Stomach (tissue), 9 donors: ENCODE data around the gene LEFTY2. TPM values are rescaled to one million over a fixed set of nuclear protein-coding genes. Genes with fewer than 3 reads are reported as not detected.

Source experiments
- DNase-seq, 2 donors: peaks; one replicate each; pipeline versions ENCODE4 v3.0.0 to v3.0.0-alpha.2; 2013 to 2019
- H3K27ac ChIP-seq, 5 donors: fragments of 200-600 bp in 4 of 5; sonication (generic) in 4 of 5; one replicate each; pipeline ENCODE4 v1.5.1; 2013 to 2019; ENCODE audit warnings: mild to moderate bottlenecking in 1 of 5, moderate library complexity in 1 of 5
- H3K27me3 ChIP-seq, 3 donors: fragments of 200-600 bp; sonication (generic); one replicate each; pipeline ENCODE4 v1.5.1; 2017 to 2019; ENCODE audit warnings: mixed run types in 1 of 3
- H3K36me3 ChIP-seq, 4 donors: fragments of 200-600 bp; sonication (generic); 1 replicate in 3 of 4; 2 replicates in 1 of 4; pipeline ENCODE4 v1.5.1; 2016 to 2019
- H3K4me1 ChIP-seq, 4 donors: fragments of 200-600 bp; sonication (generic); one replicate each; pipeline ENCODE4 v1.5.1; 2016 to 2019
- H3K4me3 ChIP-seq, 4 donors: fragments of 200-600 bp; sonication (generic) in 3 of 4; one replicate each; pipeline ENCODE4 v1.5.1; 2016 to 2019; ENCODE audit warnings: mild to moderate bottlenecking in 1 of 4
- H3K9me3 ChIP-seq, 4 donors: fragments of 200-600 bp; sonication (generic); one replicate each; pipeline ENCODE4 v1.5.1; 2016 to 2019
- EP300 ChIP-seq: sonication (generic); formaldehyde crosslinking; IDR thresholded peaks from one replicate; pipeline ENCODE4 v1.6.1; 2017; ENCODE audit warnings: antibody characterized with exemption
- POLR2A ChIP-seq, 4 donors: fragments of 450-650 bp; IDR thresholded peaks; one replicate each; pipeline ENCODE4 v1.6.1; 2016; ENCODE audit warnings: antibody characterized with exemption in 4 of 4, control low read depth in 2 of 4, mild to moderate bottlenecking in 1 of 4, moderate library complexity in 1 of 4
- POLR2AphosphoS5 ChIP-seq, 3 donors: sonication (generic); formaldehyde crosslinking; IDR thresholded peaks; one replicate each; pipeline ENCODE4 v1.6.1; 2016; ENCODE audit warnings: antibody characterized with exemption in 3 of 3
- WGBS, 5 donors: extraction: QIAGEN DNeasy Blood & Tissue Kit in 3 of 5; methylation state at CpG; one replicate each; pipeline versions ENCODE4 v1.1.5 to v1.1.7; 2013 to 2018; 5-methylcytosine and 5-hydroxymethylcytosine counted together
- intact Hi-C: fragments of 100-400 bp; cut with DNase I; formaldehyde crosslinking; loops from one replicate; pipeline ENCODE4 v1.15.1; 2023; ENCODE audit warnings: low total_unique reads
- polyA plus RNA-seq, 3 donors: library from polyadenylated mRNA; stranded (reverse); fragments of 200-250 nt; gene quantifications; one replicate each; pipeline ENCODE4 v1.2.3, GENCODE V29; 2013
- total RNA-seq, 5 donors: library from RNA; depleted of rRNA; stranded (reverse); fragments of >200 nt; gene quantifications; one replicate each; pipeline versions ENCODE4 v1.1.0 to v1.2.3, GENCODE V29; 2014 to 2016
- TF ChIP-seq, protein P1 (sequence below), 7 experiments: fragments of 450-650 bp in 4 of 7; fragments of 200-600 bp in 3 of 7; sonication (generic) in 3 of 7; IDR thresholded peaks; one replicate each; pipeline ENCODE4 v1.5.1; 2016 to 2019; ENCODE audit warnings: antibody characterized with exemption in 7 of 7, control low read depth in 2 of 7, mild to moderate bottlenecking in 1 of 7
- donor health status: healthy with polysubstance abuse.
- donor health status: Bipolar disorder and iron deficiency.
- donor health status: healthy.

LEFTY2 gene
- total and polyA plus RNA-seq, 8 donors, result 0.13 to 138 (median 0.18) TPM; not detected in 5

DNA sequence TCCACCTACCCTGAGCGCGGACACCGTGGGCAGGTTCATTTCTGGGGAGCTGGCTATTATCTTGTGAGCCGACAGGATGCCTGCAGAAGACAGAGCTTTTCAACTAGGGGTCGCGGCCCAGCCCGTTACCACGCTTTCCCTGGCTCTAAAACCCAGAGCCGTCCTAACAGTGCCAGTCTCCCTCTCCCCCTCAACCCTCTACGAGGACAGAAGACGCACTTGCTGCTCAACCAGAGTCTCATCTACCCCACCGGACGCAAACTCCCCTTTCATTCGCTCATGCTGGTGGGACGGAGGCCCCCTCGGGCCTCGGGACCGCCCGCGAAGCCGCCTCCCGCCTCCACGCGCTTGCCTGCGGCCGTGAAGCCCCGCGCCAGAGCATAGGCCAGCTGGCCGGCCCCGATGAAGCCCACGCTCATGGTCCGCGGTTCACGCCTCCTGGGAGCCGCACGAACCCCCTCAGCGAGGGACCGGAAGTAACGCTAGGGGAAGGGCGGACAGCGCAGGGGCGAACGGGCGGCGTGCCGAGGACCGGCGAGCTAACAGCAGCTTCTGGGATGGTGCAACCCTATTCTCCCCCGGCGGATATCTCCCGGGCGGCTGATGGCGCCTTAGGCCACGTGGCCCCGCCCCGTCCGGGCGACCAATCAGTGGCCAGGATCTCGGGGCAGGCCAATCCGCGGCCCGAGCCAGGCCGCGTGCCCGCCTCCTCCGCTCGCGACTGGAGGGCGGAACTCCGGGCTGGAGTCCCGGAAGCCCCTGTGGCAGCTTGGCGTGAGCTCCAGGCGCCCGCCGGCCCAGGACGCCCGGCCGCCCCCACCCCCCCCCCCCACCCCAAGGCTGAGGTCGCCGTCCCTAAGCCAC lies 17.1 kb downstream of the LEFTY2 start, which contains the start of gene PYCR2:
Gene PYCR2 (minus strand): TSS at position 559 of the 864 bp plus-strand sequence. CDS start 140 bp downstream, at position 419.
- Histone ChIP-seq H3K4me1 (peaks cover 20 to 52% (median 45%) of the 10 kb centered on the region in 4 donors), H3K27me3 (no peaks in the 10 kb centered on the region), H3K36me3 (peaks cover 16 to 27% (median 23%) of the 10 kb centered on the region in 4 donors), H3K27ac (peak within 1 kb of the TSS; percentile 90 to 99 (median 91)), H3K9me3 (no peaks in the 10 kb centered on the region), H3K4me3 (peak within 1 kb of the TSS; percentile 69 to 93 (median 89))
- TF ChIP-seq, protein P1, sequence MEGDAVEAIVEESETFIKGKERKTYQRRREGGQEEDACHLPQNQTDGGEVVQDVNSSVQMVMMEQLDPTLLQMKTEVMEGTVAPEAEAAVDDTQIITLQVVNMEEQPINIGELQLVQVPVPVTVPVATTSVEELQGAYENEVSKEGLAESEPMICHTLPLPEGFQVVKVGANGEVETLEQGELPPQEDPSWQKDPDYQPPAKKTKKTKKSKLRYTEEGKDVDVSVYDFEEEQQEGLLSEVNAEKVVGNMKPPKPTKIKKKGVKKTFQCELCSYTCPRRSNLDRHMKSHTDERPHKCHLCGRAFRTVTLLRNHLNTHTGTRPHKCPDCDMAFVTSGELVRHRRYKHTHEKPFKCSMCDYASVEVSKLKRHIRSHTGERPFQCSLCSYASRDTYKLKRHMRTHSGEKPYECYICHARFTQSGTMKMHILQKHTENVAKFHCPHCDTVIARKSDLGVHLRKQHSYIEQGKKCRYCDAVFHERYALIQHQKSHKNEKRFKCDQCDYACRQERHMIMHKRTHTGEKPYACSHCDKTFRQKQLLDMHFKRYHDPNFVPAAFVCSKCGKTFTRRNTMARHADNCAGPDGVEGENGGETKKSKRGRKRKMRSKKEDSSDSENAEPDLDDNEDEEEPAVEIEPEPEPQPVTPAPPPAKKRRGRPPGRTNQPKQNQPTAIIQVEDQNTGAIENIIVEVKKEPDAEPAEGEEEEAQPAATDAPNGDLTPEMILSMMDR (IDR thresholded peaks at IDR 0.05), result no peak
- TF ChIP-seq POLR2AphosphoS5 (IDR thresholded peaks at IDR 0.05), result peak; percentile 88 to 95 (median 89)
- peak in 2 of 4 donors; percentile 72 to 75 for TF ChIP-seq POLR2A (IDR thresholded peaks at IDR 0.05)
- DNase-seq, result peak; percentile 96 to 98
- intact Hi-C loops, result no loop called here
- WGBS, 5 donors, result 0 to 1% (median 0%) methylated on average over 14 to 78 of the region's 80 CpGs

DNA sequence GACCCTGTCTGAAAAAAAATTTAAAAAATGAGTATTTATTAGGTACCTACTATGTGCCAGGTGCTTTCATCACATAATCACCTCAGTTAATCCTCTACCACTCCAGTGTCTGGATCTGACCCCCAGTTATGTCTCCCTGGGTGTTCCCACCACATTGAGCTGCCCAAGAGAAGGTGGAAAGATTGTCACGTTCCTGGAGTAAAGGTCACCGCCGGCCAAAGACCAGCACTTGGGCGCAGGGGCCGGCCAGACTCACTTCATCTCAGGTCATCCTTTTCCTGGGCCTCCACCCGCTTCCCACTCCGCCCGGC lies 17.7 kb downstream of the LEFTY2 start:
- no peaks in the 10 kb centered on the region for H3K9me3 ChIP-seq
- peaks cover 20 to 52% (median 45%) of the 10 kb centered on the region in 4 donors for H3K4me1 ChIP-seq
- no peak for DNase-seq
- no peaks in the 10 kb centered on the region for H3K27me3 ChIP-seq
- peak overlapping the region; percentile 69 to 93 (median 89) for H3K4me3 ChIP-seq
- WGBS, 5 donors, result 0 to 2% (median 0%) methylated on average over 7 to 8 of the region's 8 CpGs
- intact Hi-C loops, result no loop called here
- TF ChIP-seq, protein P1 (IDR thresholded peaks at IDR 0.05), result no peak
- TF ChIP-seq POLR2A (IDR thresholded peaks at IDR 0.05) (no peak), EP300 (no peak), POLR2AphosphoS5 (IDR thresholded peaks at IDR 0.05) (no peak)
- peaks cover 16 to 33% (median 29%) of the 10 kb centered on the region in 4 donors for H3K36me3 ChIP-seq
- H3K27ac ChIP-seq, result peak overlapping the region; percentile 90 to 99 (median 91)

DNA sequence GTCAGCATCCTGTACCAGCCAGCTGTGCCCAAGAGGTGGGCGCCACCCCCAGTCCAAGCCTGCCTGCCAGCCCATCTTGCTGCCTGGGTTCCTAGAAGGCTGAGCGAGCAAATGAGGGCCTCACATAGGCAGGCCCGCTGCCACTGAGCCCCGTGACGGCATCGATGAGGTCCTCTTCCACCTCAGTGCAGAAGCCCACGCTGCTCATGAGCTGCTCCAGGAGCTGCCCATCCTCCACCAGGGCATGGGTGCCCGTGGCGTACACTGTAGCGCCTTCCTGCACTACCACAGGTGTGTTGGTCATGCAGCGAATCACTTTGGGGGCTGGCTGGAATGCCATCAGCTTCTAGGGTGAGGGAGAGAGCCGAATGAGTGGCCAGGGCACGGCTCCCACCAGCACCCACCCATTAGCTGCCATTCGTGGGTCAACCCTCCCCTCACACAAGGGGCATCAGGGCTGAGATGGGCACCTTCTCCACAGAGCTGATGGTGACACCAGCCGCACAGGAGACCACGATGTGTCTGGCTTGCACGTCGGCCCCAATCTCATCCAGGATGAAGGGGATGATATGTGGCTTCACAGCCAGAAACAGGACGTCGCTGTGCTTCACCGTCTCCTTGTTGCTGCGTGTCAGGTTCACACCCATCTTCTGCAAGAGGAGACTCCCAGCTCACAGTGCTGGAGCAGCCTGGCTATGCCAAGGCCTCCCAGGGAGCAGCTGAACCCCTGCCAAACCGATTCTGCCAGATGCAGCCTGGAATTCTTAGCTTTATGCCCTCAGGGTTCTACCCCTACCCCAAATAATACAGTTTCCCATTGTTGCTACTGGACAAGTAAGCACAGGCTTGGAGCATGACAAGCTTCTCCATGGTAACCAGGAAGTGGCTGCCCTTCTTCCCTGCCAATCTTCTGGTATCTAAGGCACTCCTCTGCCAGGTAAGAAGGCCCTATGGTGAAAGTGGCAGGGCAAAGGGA lies 19.0 kb downstream of the LEFTY2 start:
- peak in 1 of 2 donors; percentile 41 for DNase-seq
- 78 to 88% (median 86%) methylated on average over 15 to 23 of the region's 23 CpGs for WGBS, 5 donors

DNA sequence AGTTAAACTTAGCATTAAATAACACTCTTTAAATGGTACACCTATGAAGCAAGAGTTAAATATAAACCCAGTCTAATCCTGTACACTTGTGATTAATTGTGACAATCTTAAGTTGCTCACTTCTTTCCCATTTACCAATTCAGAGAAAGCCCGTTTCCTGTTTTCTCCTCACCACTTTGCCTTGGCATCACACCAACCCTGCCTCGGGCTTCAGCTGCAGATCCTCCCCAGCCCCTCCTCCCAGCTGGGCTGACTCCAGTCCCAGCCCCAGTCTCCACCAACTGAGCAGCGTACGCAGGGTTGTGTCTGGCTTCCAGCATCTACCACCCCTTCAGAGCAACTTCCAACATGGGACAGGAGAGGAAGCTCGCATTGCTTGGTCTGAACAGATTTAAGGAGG lies 21.1 kb downstream of the LEFTY2 start:
- TF ChIP-seq POLR2AphosphoS5 (IDR thresholded peaks at IDR 0.05), result peak in 2 of 3 donors; percentile 31 to 38
- TF ChIP-seq EP300, result no peak
- Histone ChIP-seq H3K27ac (peak overlapping the region; percentile 46 to 72 (median 64)), H3K36me3 (peaks cover 16 to 66% (median 60%) of the 10 kb centered on the region in 4 donors), H3K4me3 (no peak overlapping the region), H3K4me1 (peaks cover 20 to 49% (median 42%) of the 10 kb centered on the region in 4 donors), H3K27me3 (no peaks in the 10 kb centered on the region), H3K9me3 (no peaks in the 10 kb centered on the region)
- DNase-seq, result peak; percentile 85
- intact Hi-C loops, result loop anchor here (10.0 kb wide), 2 partner anchors 135 to 445 kb away; no protein-coding TSS in a partner anchor
- 11 to 23% (median 17%) methylated on average over 5 of the region's 5 CpGs for WGBS, 5 donors

More for the DNA sequence above, 19.0 kb downstream of the LEFTY2 start:
- H3K9me3 ChIP-seq, result no peaks in the 10 kb centered on the region
- H3K36me3 ChIP-seq, result peaks cover 16 to 46% (median 41%) of the 10 kb centered on the region in 4 donors
- no peaks in the 10 kb centered on the region for H3K27me3 ChIP-seq
- intact Hi-C loops, result no loop called here
- H3K4me3 ChIP-seq, result peak overlapping the region in 1 of 4 donors; percentile 93
- peak overlapping the region in 3 of 5 donors; percentile 25 to 99 (median 91) for H3K27ac ChIP-seq
- TF ChIP-seq POLR2AphosphoS5 (IDR thresholded peaks at IDR 0.05), result no peak
- no peak for TF ChIP-seq POLR2A (IDR thresholded peaks at IDR 0.05)
- H3K4me1 ChIP-seq, result peaks cover 20 to 52% (median 45%) of the 10 kb centered on the region in 4 donors
